ENCODE data around the gene HEXA.

HEXA gene

GRCh38 chr15:72318408-72318942 is 57.3 kb downstream of the HEXA start:
- no peak overlapping the region for H3K4me2 ChIP-seq (ENCODE audit: low read length)
- no peaks in the 10 kb centered on the region for H3K36me3 ChIP-seq (ENCODE audit: insufficient read depth, low read length)
- peaks cover 10% of the 10 kb centered on the region for H3K4me1 ChIP-seq (ENCODE audit: insufficient read depth, low read length, severe bottlenecking)
- no peaks in the 10 kb centered on the region for H4K20me1 ChIP-seq (ENCODE audit: insufficient read depth, low read length)
- no peaks in the 10 kb centered on the region; the same call in 1 of the 2 replicates for H3F3A ChIP-seq (ENCODE audit: insufficient read depth, low read length)
- no peak for TF ChIP-seq CTCF (IDR thresholded peaks at IDR 0.05; ENCODE audit: low read length)
- no peak for TF ChIP-seq EZH2 (IDR thresholded peaks at IDR 0.05; ENCODE audit: borderline replicate concordance, low read length)
- H2AFZ ChIP-seq (ENCODE audit: low read length): no peak overlapping the region
- no peaks in the 10 kb centered on the region for H3K9me2 ChIP-seq (ENCODE audit: low read depth, low read length)
- H3K27me3 ChIP-seq (ENCODE audit: insufficient read depth, low read length): no peaks in the 10 kb centered on the region
- H3K9me3 ChIP-seq (ENCODE audit: low read length): peaks cover 2% of the 10 kb centered on the region; the same call in 1 of the 2 replicates
- H3K4me3 ChIP-seq (ENCODE audit: low read depth, low read length, poor library complexity, severe bottlenecking): no peak overlapping the region
- no peaks in the 10 kb centered on the region for H3K79me2 ChIP-seq (ENCODE audit: insufficient read depth, low read length)
- H3K27ac ChIP-seq (ENCODE audit: low read depth, low read length, poor library complexity, severe bottlenecking): no peak overlapping the region
- no peak overlapping the region for H3K9ac ChIP-seq (ENCODE audit: low read length)

- H3K9ac ChIP-seq (ENCODE audit: low read length): no peak overlapping the region
- no peak overlapping the region for H3K27ac ChIP-seq (ENCODE audit: low read depth, low read length, poor library complexity, severe bottlenecking)
- TF ChIP-seq CTCF (IDR thresholded peaks at IDR 0.05; ENCODE audit: low read length): no peak
- TF ChIP-seq EZH2 (IDR thresholded peaks at IDR 0.05; ENCODE audit: borderline replicate concordance, low read length): no peak
- no peaks in the 10 kb centered on the region for H3K27me3 ChIP-seq (ENCODE audit: insufficient read depth, low read length)
- H3F3A ChIP-seq (ENCODE audit: insufficient read depth, low read length): no peaks in the 10 kb centered on the region
- H4K20me1 ChIP-seq (ENCODE audit: insufficient read depth, low read length): no peaks in the 10 kb centered on the region
- no peaks in the 10 kb centered on the region for H3K9me2 ChIP-seq (ENCODE audit: low read depth, low read length)
- no peak overlapping the region for H3K4me2 ChIP-seq (ENCODE audit: low read length)
- H3K36me3 ChIP-seq (ENCODE audit: insufficient read depth, low read length): no peaks in the 10 kb centered on the region
- no peaks in the 10 kb centered on the region for H3K9me3 ChIP-seq (ENCODE audit: low read length)
- peaks cover 6% of the 10 kb centered on the region for H3K4me1 ChIP-seq (ENCODE audit: insufficient read depth, low read length, severe bottlenecking)
- no peak overlapping the region for H3K4me3 ChIP-seq (ENCODE audit: low read depth, low read length, poor library complexity, severe bottlenecking)
- no peaks in the 10 kb centered on the region for H3K79me2 ChIP-seq (ENCODE audit: insufficient read depth, low read length)
- H2AFZ ChIP-seq (ENCODE audit: low read length): no peak overlapping the region
Measured at GRCh38 chr15:72315706-72316370, 60.0 kb downstream of the HEXA start.

GRCh38 chr15:72313881-72314280 is 61.9 kb downstream of the HEXA start:
- Histone ChIP-seq H3K79me2 (ENCODE audit: insufficient read depth, low read length) (no peaks in the 10 kb centered on the region), H3K4me2 (ENCODE audit: low read length) (no peak overlapping the region), H3K9me3 (ENCODE audit: low read length) (no peaks in the 10 kb centered on the region), H3K27ac (ENCODE audit: low read depth, low read length, poor library complexity, severe bottlenecking) (no peak overlapping the region), H2AFZ (ENCODE audit: low read length) (no peak overlapping the region), H3K4me1 (ENCODE audit: insufficient read depth, low read length, severe bottlenecking) (no peaks in the 10 kb centered on the region), H4K20me1 (ENCODE audit: insufficient read depth, low read length) (no peaks in the 10 kb centered on the region), H3K36me3 (ENCODE audit: insufficient read depth, low read length) (no peaks in the 10 kb centered on the region), H3K27me3 (ENCODE audit: insufficient read depth, low read length) (no peaks in the 10 kb centered on the region), H3K9ac (ENCODE audit: low read length) (no peak overlapping the region), H3K9me2 (ENCODE audit: low read depth, low read length) (no peaks in the 10 kb centered on the region), H3F3A (ENCODE audit: insufficient read depth, low read length) (no peaks in the 10 kb centered on the region), H3K4me3 (ENCODE audit: low read depth, low read length, poor library complexity, severe bottlenecking) (no peak overlapping the region)
- TF ChIP-seq EZH2 (IDR thresholded peaks at IDR 0.05; ENCODE audit: borderline replicate concordance, low read length): no peak
- no peak for TF ChIP-seq CTCF (IDR thresholded peaks at IDR 0.05; ENCODE audit: low read length)

Measured in OCI-LY1 (cell line).